HG03108 (cell line): ENCODE results near the gene SERPIND1.
"Not testable (repeated sequence)": the region's sequence is repeated elsewhere in the genome, so short reads cannot be mapped to it uniquely, and the experiment has no call there.

ENCODE experiments used
- ATAC-seq: cut with Tn5 transposase; IDR thresholded peaks from one replicate; pipeline ENCODE4 v1.9.1; 2021; ENCODE audit warnings: moderate library complexity; ENCODE audit not compliant: unreplicated experiment

The SERPIND1 gene, protein sequence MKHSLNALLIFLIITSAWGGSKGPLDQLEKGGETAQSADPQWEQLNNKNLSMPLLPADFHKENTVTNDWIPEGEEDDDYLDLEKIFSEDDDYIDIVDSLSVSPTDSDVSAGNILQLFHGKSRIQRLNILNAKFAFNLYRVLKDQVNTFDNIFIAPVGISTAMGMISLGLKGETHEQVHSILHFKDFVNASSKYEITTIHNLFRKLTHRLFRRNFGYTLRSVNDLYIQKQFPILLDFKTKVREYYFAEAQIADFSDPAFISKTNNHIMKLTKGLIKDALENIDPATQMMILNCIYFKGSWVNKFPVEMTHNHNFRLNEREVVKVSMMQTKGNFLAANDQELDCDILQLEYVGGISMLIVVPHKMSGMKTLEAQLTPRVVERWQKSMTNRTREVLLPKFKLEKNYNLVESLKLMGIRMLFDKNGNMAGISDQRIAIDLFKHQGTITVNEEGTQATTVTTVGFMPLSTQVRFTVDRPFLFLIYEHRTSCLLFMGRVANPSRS

GRCh38 chr22:20773793-20774212 lies at the start of gene SERPIND1:
SERPIND1 (plus strand) TSS chr22:20774113; CDS start chr22:20779313, 5,200 bp downstream.
- no peak for ATAC-seq

- no peak for ATAC-seq
Observed at GRCh38 chr22:20724676-20725454, 49.0 kb upstream of the SERPIND1 start.

GRCh38 chr22:20725987-20726558 lies 47.8 kb upstream of the SERPIND1 start:
- ATAC-seq, result no peak

DNA sequence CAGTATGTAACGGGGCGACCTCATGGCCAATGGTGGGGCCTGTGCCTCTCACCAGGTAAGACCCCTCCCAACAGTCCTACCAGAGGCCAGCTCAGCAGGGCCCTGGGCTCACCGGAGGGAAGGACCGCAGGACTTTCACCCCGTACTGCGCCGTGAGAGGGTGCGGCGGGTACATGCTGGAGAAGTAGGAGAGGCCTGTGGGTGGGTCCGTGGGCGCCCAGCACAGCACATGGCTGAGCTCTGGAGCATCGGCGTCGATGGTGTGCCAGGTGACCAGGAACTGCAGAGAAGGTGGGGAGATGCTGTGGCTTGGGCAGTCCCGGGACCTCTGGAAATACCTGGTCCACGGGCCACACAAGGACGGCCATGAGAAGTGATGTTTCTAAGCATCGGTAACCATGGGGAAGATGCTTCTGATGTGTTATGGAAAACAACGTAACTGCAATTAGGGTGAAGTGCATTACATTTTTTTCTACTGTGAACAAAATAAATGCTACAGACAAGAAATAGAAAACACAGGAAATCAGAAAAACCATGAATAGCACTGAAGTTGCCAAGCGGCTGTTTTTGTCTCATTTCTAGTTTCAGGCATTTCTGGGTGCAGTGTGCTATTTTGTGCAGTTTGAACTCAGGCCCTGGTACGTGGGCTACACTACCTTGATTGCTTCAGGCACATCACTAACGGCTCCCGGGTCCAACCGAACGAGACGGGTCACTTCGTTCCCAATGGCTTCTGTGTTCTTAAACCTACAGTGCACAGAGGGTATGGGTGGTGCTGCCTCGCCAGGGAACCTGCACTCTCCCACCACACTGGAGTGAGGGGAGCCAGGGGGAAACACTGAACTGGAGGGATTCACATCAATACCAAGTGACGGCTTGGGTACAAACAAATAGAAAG lies 46.5 kb upstream of the SERPIND1 start:
- ATAC-seq, result no peak

- ATAC-seq, result no peak
Observed at GRCh38 chr22:20728523-20729190, 45.3 kb upstream of the SERPIND1 start.

DNA sequence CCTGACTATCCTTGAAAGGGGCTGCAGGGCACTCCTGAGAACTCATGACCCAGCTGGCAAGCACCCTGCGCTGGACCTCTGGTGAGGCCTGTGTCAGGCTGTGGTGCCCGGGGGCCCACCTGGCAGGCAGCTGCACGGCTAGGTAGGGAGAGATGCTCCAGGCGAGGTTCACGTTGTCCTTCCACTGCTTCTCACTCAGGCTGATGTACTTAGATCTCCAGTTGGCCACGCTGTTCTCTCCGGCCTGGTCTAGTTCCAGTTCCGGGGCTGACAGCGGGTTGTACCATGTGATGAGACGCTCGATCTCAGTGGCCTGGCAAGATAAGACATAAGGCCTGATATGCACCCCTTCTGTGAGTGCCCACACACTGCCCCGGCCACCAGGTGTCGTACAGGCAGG lies 44.7 kb upstream of the SERPIND1 start:
- no peak for ATAC-seq

- not testable (repeated sequence) for ATAC-seq
Observed at GRCh38 chr22:20732431-20732830, 41.5 kb upstream of the SERPIND1 start.

DNA sequence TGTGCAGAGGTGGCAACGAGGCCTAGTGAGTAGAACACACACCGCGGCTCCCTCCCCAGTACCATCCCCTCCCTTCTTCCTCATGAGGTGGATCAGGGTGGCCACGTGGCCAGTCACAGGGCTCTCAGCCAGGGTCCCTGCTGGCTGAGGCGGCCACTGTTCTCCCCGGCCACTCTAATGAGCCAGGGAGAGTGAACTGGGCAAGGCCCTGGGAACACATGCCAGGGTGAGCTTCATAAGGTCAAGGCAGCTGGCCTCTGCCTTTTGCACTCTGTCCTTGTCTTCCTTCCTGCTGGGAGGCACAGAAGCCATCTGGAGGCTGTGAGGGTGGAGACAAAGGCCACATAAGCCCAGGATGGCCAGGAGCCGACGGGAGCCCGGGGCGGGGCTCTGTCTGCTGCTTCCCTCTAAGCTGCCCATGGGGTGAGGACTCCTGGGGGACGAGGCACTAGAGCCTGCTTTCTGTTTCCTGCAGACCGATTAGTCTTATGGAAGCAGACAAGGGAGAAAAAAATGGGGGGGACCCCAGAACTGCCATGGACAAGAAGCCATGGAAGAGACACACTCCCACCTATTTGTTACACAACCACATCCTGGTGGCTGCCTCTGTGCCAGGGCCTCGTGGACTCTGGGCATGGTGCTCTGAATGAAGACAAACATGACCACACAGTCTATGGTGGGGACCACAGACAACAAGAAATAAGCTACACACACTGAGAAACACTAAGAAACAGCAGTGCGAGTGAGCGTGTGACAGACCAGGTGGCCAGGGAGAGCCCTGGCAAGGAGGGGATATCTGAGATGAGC lies 38.4 kb upstream of the SERPIND1 start:
- ATAC-seq, result not testable (repeated sequence)

- ATAC-seq, result not testable (repeated sequence)
Observed at GRCh38 chr22:20736891-20737290, 37.0 kb upstream of the SERPIND1 start.

DNA sequence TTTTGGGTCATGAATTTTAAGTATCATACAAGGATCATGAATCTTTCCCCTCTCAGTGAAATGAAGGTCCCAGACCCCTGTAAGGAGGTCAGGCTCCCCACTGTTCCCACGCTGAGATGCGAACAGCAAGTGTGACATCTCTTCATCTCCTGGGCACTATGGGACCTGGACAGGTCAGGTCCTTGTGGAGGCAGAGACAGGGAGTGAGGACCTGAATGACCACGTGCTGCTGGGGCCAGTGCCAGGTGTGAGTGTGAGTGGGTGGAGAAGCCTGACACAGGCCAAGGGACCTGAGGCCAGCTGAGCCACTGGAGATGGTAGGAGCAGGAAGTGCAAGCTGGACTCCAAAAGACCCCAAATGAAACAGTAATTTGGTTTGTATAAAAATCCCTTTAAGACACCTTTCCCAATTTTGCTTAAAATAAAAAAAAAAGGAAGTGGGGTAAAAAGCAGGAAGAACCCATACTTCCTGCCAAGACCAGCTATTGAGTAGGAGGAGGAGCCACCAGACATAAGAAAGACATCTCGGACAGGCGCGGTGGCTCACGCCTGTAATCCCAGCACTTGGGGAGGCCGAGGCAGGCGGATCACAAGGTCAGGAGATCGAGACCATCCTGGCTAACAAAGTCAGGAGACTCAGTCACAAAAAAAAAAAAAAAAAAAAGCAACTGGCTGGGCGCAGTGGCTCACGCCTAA lies 35.4 kb upstream of the SERPIND1 start:
- no peak for ATAC-seq

- ATAC-seq, result no peak
Observed at GRCh38 chr22:20740222-20740951, 33.5 kb upstream of the SERPIND1 start.

- ATAC-seq, result no peak
Observed at GRCh38 chr22:20741008-20741633, 32.8 kb upstream of the SERPIND1 start.

DNA sequence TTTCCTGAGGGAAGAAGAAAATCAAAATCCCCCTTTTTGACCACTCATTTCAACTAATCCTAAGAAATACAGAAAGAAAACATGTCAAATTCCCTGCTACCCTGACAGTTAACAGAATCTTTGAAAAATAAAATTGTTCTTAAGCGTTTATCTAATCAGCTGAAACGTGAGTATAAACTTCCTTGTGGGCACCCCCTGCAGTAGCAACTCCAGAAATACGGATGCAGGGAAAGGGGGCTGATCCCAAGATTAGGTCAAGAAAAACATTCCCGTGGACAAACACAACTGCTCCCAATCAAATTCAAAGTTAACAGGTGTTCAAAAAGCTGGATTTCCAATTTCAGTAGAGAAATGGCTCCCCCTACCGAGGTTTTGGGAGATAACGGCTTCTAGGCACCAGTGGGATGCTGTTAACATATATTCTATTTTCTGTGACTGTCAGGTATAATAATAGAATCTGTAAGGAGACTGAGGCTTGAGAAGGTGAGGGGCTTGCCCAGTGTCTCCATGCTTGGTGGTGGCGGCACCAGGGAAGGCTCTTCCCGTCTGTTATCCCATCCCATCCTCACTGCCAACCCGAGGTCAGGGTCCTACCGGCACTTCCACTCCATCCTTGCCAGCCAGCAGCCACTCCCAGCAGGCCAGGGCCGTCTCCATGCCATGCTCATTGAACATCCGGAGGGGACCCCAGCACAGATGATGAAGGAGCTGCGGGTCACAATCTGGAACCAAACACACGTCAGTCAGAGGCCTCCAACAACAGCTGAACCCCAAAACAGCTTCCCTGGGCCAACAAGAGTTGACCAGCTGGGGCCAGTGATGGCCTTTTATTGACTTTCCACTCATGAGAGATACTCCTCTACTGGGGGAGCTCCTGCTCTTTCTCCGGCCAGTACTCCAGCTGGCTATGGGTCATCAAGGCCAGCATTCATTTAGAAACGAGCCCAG lies 32.0 kb upstream of the SERPIND1 start:
- no peak for ATAC-seq

DNA sequence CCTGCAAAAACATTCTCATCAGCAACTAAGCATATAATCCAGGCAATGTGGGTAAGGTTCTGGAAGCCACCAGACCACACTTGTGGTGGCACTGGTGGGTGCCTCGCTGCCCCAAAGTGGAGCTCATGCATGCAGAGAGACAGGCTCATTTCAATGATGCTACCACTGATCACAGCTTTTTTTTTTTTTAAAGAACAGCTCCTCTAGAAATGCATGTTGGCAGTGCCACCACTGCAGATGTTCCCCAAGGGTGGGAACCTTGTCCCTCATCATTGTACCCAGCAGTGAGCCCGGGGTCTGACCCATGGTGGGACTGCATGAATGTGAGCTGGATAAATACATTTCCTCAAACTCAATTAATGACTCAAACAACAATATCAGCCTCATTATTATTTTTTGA lies 31.1 kb upstream of the SERPIND1 start:
- ATAC-seq, result no peak

DNA sequence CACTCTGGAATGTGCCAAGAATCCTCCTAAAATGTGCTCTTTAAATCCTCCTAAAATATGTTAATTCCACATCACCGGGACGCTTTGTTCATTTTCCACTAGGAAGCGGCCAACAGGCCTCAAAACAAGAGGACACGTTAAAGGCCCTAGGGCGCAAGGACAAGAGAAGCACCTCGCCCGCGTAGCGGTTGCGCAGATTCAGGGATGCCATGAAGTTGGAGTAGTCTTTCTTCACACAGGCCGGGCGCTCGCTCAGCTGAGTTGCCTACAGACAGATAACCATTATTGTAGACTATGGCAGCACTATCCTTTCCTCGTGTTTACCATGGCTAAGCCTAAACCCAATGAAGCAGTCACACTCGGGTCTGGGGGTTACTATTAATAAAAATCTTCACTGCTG lies 29.5 kb upstream of the SERPIND1 start:
- no peak for ATAC-seq

GRCh38 chr22:20745119-20745518 lies 28.8 kb upstream of the SERPIND1 start:
- ATAC-seq, result no peak
